ENCODE data around the gene LRRC25. TPM values are rescaled to one million over a fixed set of nuclear protein-coding genes. Genes with fewer than 3 reads are reported as not detected.
A peak's percentile ranks its signal among the peaks of the same experiment; 100 is the strongest.
"Not testable (repeated sequence)": the region's sequence is repeated elsewhere in the genome, so short reads cannot be mapped to it uniquely, and the experiment has no call there.

The LRRC25 gene
- total RNA-seq, 1 donor from 2014 or later, result not detected

GRCh38 chr19:18385675-18386542, 11.5 kb downstream of the LRRC25 start, which contains the start of gene GDF15:
TSS of gene GDF15 (plus strand) at chr19:18386158. CDS start at chr19:18386190, 32 bp downstream.
- Mint-ChIP-seq H3K36me3 (ENCODE audit: low read depth) (no peaks in the 10 kb centered on the region), H3K9me3 (no peaks in the 10 kb centered on the region), H3K4me1 (ENCODE audit: low read depth) (peaks cover 4% of the 10 kb centered on the region), H3K4me3 (ENCODE audit: low read depth) (no peak within 1 kb of the TSS), H3K27me3 (ENCODE audit: low read depth) (peaks cover 46% of the 10 kb centered on the region), H3K27ac (no peak within 1 kb of the TSS)
- intact Hi-C loops (cut with micrococcal nuclease), result no loop called here
- DNase-seq (ENCODE audit: low spot score), result no peak

GRCh38 chr19:18385359-18385674, 12.1 kb downstream of the LRRC25 start:
- Mint-ChIP-seq H3K27ac (no peak overlapping the region), H3K36me3 (ENCODE audit: low read depth) (no peaks in the 10 kb centered on the region), H3K4me3 (ENCODE audit: low read depth) (no peak overlapping the region), H3K9me3 (no peaks in the 10 kb centered on the region), H3K4me1 (ENCODE audit: low read depth) (peaks cover 4% of the 10 kb centered on the region), H3K27me3 (ENCODE audit: low read depth) (peaks cover 41% of the 10 kb centered on the region)
- DNase-seq (ENCODE audit: low spot score), result no peak
- intact Hi-C loops (cut with micrococcal nuclease), result no loop called here

- Mint-ChIP-seq H3K4me1 (ENCODE audit: low read depth) (peaks cover 4% of the 10 kb centered on the region), H3K9me3 (no peaks in the 10 kb centered on the region), H3K4me3 (ENCODE audit: low read depth) (no peak overlapping the region), H3K27me3 (ENCODE audit: low read depth) (peaks cover 35% of the 10 kb centered on the region), H3K36me3 (ENCODE audit: low read depth) (no peaks in the 10 kb centered on the region), H3K27ac (no peak overlapping the region)
- intact Hi-C loops (cut with micrococcal nuclease), result no loop called here
- DNase-seq (ENCODE audit: low spot score), result no peak
These were observed 12.6 kb downstream of the LRRC25 start for GRCh38 chr19:18384775-18385174.

GRCh38 chr19:18383622-18384021, 13.8 kb downstream of the LRRC25 start:
- intact Hi-C loops (cut with micrococcal nuclease); DNase-seq (ENCODE audit: low spot score); H3K9me3 Mint-ChIP-seq; H3K4me1 Mint-ChIP-seq (ENCODE audit: low read depth); H3K4me3 Mint-ChIP-seq (ENCODE audit: low read depth); H3K27ac Mint-ChIP-seq; H3K36me3 Mint-ChIP-seq (ENCODE audit: low read depth): not testable (repeated sequence)
- H3K27me3 Mint-ChIP-seq (ENCODE audit: low read depth), result peaks cover 27% of the 10 kb centered on the region

GRCh38 chr19:18380843-18381242, 16.6 kb downstream of the LRRC25 start:
- Mint-ChIP-seq H3K9me3 (no peaks in the 10 kb centered on the region), H3K4me1 (ENCODE audit: low read depth) (peaks cover 2% of the 10 kb centered on the region), H3K36me3 (ENCODE audit: low read depth) (no peaks in the 10 kb centered on the region), H3K27ac (no peak overlapping the region), H3K27me3 (ENCODE audit: low read depth) (peaks cover 8% of the 10 kb centered on the region), H3K4me3 (ENCODE audit: low read depth) (no peak overlapping the region)
- no peak for DNase-seq (ENCODE audit: low spot score)
- intact Hi-C loops (cut with micrococcal nuclease), result no loop called here

GRCh38 chr19:18379803-18380747, 17.3 kb downstream of the LRRC25 start:
- Mint-ChIP-seq H3K36me3 (ENCODE audit: low read depth) (no peaks in the 10 kb centered on the region), H3K27ac (no peak overlapping the region), H3K4me1 (ENCODE audit: low read depth) (peaks cover 2% of the 10 kb centered on the region), H3K9me3 (no peaks in the 10 kb centered on the region), H3K27me3 (ENCODE audit: low read depth) (peaks cover 5% of the 10 kb centered on the region), H3K4me3 (ENCODE audit: low read depth) (no peak overlapping the region)
- intact Hi-C loops (cut with micrococcal nuclease), result no loop called here
- no peak for DNase-seq (ENCODE audit: low spot score)

- intact Hi-C loops (cut with micrococcal nuclease), result no loop called here
- Mint-ChIP-seq H3K4me3 (ENCODE audit: low read depth) (no peak overlapping the region), H3K9me3 (no peaks in the 10 kb centered on the region), H3K4me1 (ENCODE audit: low read depth) (peaks cover 12% of the 10 kb centered on the region), H3K27ac (no peak overlapping the region), H3K36me3 (ENCODE audit: low read depth) (no peaks in the 10 kb centered on the region), H3K27me3 (ENCODE audit: low read depth) (peaks cover 2% of the 10 kb centered on the region)
- DNase-seq (ENCODE audit: low spot score), result no peak
These were observed 20.4 kb downstream of the LRRC25 start for GRCh38 chr19:18377026-18377425.

- peak overlapping the region; percentile 15 for H3K4me3 Mint-ChIP-seq (ENCODE audit: low read depth)
- no peaks in the 10 kb centered on the region for H3K9me3 Mint-ChIP-seq
- intact Hi-C loops (cut with micrococcal nuclease), result no loop called here
- no peaks in the 10 kb centered on the region for H3K27me3 Mint-ChIP-seq (ENCODE audit: low read depth)
- no peaks in the 10 kb centered on the region for H3K36me3 Mint-ChIP-seq (ENCODE audit: low read depth)
- H3K4me1 Mint-ChIP-seq (ENCODE audit: low read depth), result peaks cover 12% of the 10 kb centered on the region
- peak; percentile 60 for DNase-seq (ENCODE audit: low spot score)
- peak overlapping the region; percentile 64 for H3K27ac Mint-ChIP-seq
These were observed 23.4 kb downstream of the LRRC25 start for GRCh38 chr19:18373892-18374629.

GRCh38 chr19:18373407-18373891, 24.0 kb downstream of the LRRC25 start:
- Mint-ChIP-seq H3K27ac (peak overlapping the region; percentile 64), H3K4me1 (ENCODE audit: low read depth) (peaks cover 12% of the 10 kb centered on the region)

GRCh38 chr19:18368504-18369222, 28.8 kb downstream of the LRRC25 start:
- Mint-ChIP-seq H3K27me3 (ENCODE audit: low read depth) (no peaks in the 10 kb centered on the region), H3K36me3 (ENCODE audit: low read depth) (peaks cover 18% of the 10 kb centered on the region), H3K27ac (no peak overlapping the region), H3K4me1 (ENCODE audit: low read depth) (peaks cover 3% of the 10 kb centered on the region), H3K4me3 (ENCODE audit: low read depth) (no peak overlapping the region), H3K9me3 (no peaks in the 10 kb centered on the region)
- DNase-seq (ENCODE audit: low spot score), result no peak
- intact Hi-C loops (cut with micrococcal nuclease), result no loop called here

More at GRCh38 chr19:18373407-18373891, 24.0 kb downstream of the LRRC25 start:
- Mint-ChIP-seq H3K4me3 (ENCODE audit: low read depth) (no peak overlapping the region), H3K9me3 (no peaks in the 10 kb centered on the region), H3K36me3 (ENCODE audit: low read depth) (no peaks in the 10 kb centered on the region), H3K27me3 (ENCODE audit: low read depth) (no peaks in the 10 kb centered on the region)
- intact Hi-C loops (cut with micrococcal nuclease), result no loop called here
- no peak for DNase-seq (ENCODE audit: low spot score)

- Mint-ChIP-seq H3K27ac (no peak overlapping the region), H3K9me3 (no peaks in the 10 kb centered on the region), H3K27me3 (ENCODE audit: low read depth) (no peaks in the 10 kb centered on the region), H3K36me3 (ENCODE audit: low read depth) (peaks cover 30% of the 10 kb centered on the region), H3K4me3 (ENCODE audit: low read depth) (no peak overlapping the region), H3K4me1 (ENCODE audit: low read depth) (no peaks in the 10 kb centered on the region)
- intact Hi-C loops (cut with micrococcal nuclease), result no loop called here
- no peak for DNase-seq (ENCODE audit: low spot score)
These were observed 31.4 kb downstream of the LRRC25 start for GRCh38 chr19:18366021-18366435.

Measured in activated T-helper 2 cell treated with anti-CD3 and anti-CD28 coated beads, Interferon-gamma antibody, Interleukin-2, Interleukin-4, amounts not matched to agents 10 μg/mL and 5 μg/mL and 100 μg/mL, durations not matched to agents 14 hours and 24 hours and 36 hours (primary cell).